ENCODE results near the gene ARHGAP32.

Gene ARHGAP32

GRCh38 chr11:129115652-129116586, 76.2 kb downstream of the ARHGAP32 start:
- TF ChIP-seq GATA1 (IDR thresholded peaks at IDR 0.05; ENCODE audit: low read depth, low read length) (no peak), POLR2A (IDR thresholded peaks at IDR 0.05; ENCODE audit: low read length) (no peak)
- DNase-seq: no peak

GRCh38 chr11:129109701-129110100, 82.4 kb downstream of the ARHGAP32 start:
- no peak for TF ChIP-seq POLR2A (IDR thresholded peaks at IDR 0.05; ENCODE audit: low read length)
- no peak for TF ChIP-seq GATA1 (IDR thresholded peaks at IDR 0.05; ENCODE audit: low read depth, low read length)

GRCh38 chr11:129106788-129107187, 85.3 kb downstream of the ARHGAP32 start:
- DNase-seq: no peak
- no peak for TF ChIP-seq POLR2A (IDR thresholded peaks at IDR 0.05; ENCODE audit: low read length)
- TF ChIP-seq GATA1 (IDR thresholded peaks at IDR 0.05; ENCODE audit: low read depth, low read length): no peak

More at GRCh38 chr11:129109701-129110100, 82.4 kb downstream of the ARHGAP32 start:
- DNase-seq: no peak

- no peak for DNase-seq
- no peak for TF ChIP-seq GATA1 (IDR thresholded peaks at IDR 0.05; ENCODE audit: low read depth, low read length)
- no peak for TF ChIP-seq POLR2A (IDR thresholded peaks at IDR 0.05; ENCODE audit: low read length)
Measured at GRCh38 chr11:129102756-129103155, 89.4 kb downstream of the ARHGAP32 start.

- no peak for TF ChIP-seq GATA1 (IDR thresholded peaks at IDR 0.05; ENCODE audit: low read depth, low read length)
- TF ChIP-seq POLR2A (IDR thresholded peaks at IDR 0.05; ENCODE audit: low read length): no peak
- DNase-seq: no peak
Measured at GRCh38 chr11:129102225-129102624, 89.9 kb downstream of the ARHGAP32 start.

- no peak for DNase-seq
- TF ChIP-seq POLR2A (IDR thresholded peaks at IDR 0.05; ENCODE audit: low read length) (no peak), GATA1 (IDR thresholded peaks at IDR 0.05; ENCODE audit: low read depth, low read length) (no peak)
Measured at GRCh38 chr11:129093283-129093682, 98.8 kb downstream of the ARHGAP32 start.

GRCh38 chr11:129090056-129090455, 102.1 kb downstream of the ARHGAP32 start:
- no peak for DNase-seq
- TF ChIP-seq GATA1 (IDR thresholded peaks at IDR 0.05; ENCODE audit: low read depth, low read length): no peak
- TF ChIP-seq POLR2A (IDR thresholded peaks at IDR 0.05; ENCODE audit: low read length): no peak

- DNase-seq: no peak
- TF ChIP-seq POLR2A (IDR thresholded peaks at IDR 0.05; ENCODE audit: low read length) (no peak), GATA1 (IDR thresholded peaks at IDR 0.05; ENCODE audit: low read depth, low read length) (no peak)
Measured at GRCh38 chr11:129089279-129089678, 102.8 kb downstream of the ARHGAP32 start.

- TF ChIP-seq GATA1 (IDR thresholded peaks at IDR 0.05; ENCODE audit: low read depth, low read length) (no peak), POLR2A (IDR thresholded peaks at IDR 0.05; ENCODE audit: low read length) (no peak)
- no peak for DNase-seq
Measured at GRCh38 chr11:129086976-129087375, 105.1 kb downstream of the ARHGAP32 start.

GRCh38 chr11:129077191-129077590, 114.9 kb downstream of the ARHGAP32 start:
- DNase-seq: no peak
- TF ChIP-seq POLR2A (IDR thresholded peaks at IDR 0.05; ENCODE audit: low read length) (no peak), GATA1 (IDR thresholded peaks at IDR 0.05; ENCODE audit: low read depth, low read length) (no peak)

GRCh38 chr11:129075757-129076156, 116.4 kb downstream of the ARHGAP32 start:
- no peak for DNase-seq
- TF ChIP-seq GATA1 (IDR thresholded peaks at IDR 0.05; ENCODE audit: low read depth, low read length) (no peak), POLR2A (IDR thresholded peaks at IDR 0.05; ENCODE audit: low read length) (no peak)

GRCh38 chr11:129067454-129067853, 124.7 kb downstream of the ARHGAP32 start:
- TF ChIP-seq POLR2A (IDR thresholded peaks at IDR 0.05; ENCODE audit: low read length) (no peak), GATA1 (IDR thresholded peaks at IDR 0.05; ENCODE audit: low read depth, low read length) (no peak)
- DNase-seq: no peak

GRCh38 chr11:129066229-129066628, 125.9 kb downstream of the ARHGAP32 start:
- no peak for DNase-seq
- TF ChIP-seq GATA1 (IDR thresholded peaks at IDR 0.05; ENCODE audit: low read depth, low read length): no peak
- no peak for TF ChIP-seq POLR2A (IDR thresholded peaks at IDR 0.05; ENCODE audit: low read length)

GRCh38 chr11:129063118-129063517, 129.0 kb downstream of the ARHGAP32 start:
- no peak for DNase-seq
- TF ChIP-seq GATA1 (IDR thresholded peaks at IDR 0.05; ENCODE audit: low read depth, low read length) (no peak), POLR2A (IDR thresholded peaks at IDR 0.05; ENCODE audit: low read length) (no peak)

Data from erythroblast (primary cell).